OCI-LY7 (cell line): ENCODE data around the gene TRIM54. TPM values are rescaled to one million over a fixed set of nuclear protein-coding genes. Genes with fewer than 3 reads are reported as not detected.
A peak's percentile ranks its signal among the peaks of the same experiment; 100 is the strongest.

Experiments
- BruUV-seq: library from RNA; stranded (reverse); fragments of 400-500 nt; replicated peaks from 2 replicates; lab custom pipeline; 2021; lab: Mats Ljungman, UMichigan
- CTCF ChIA-PET: fragments of 300-600 bp; sonication (Branson Sonifier 250); formaldehyde crosslinking; loops from one replicate; lab custom pipeline; 2022; ENCODE audit warnings: antibody characterized with exemption; ENCODE audit not compliant: unreplicated experiment; lab: Charles Lee
- POLR2A ChIA-PET: fragments of 300-600 bp; sonication (Branson Sonifier 250); formaldehyde crosslinking; loops from one replicate; lab custom pipeline; 2022; ENCODE audit warnings: antibody characterized with exemption; lab: Charles Lee
- DNase-seq: peaks from one replicate; pipeline ENCODE4 v3.0.0-alpha.2; 2015; ENCODE audit warnings: low spot score
- H2AFZ ChIP-seq: fragments of 200-600 bp; sonication (generic), shearing (Covaris generic); 2 replicates; pipeline ENCODE4 v1.6.1; 2014; ENCODE audit warnings: mild to moderate bottlenecking, antibody characterized with exemption, low read length, moderate library complexity
- H3K27ac ChIP-seq: fragments of 200-600 bp; sonication (generic); 2 replicates; pipeline ENCODE4 v1.5.1; 2014; ENCODE audit warnings: mixed run types, low read depth, mild to moderate bottlenecking, moderate library complexity, low read length, inconsistent platforms; ENCODE audit not compliant: poor library complexity, severe bottlenecking
- H3K36me3 ChIP-seq: fragments of 200-600 bp; sonication (generic); 2 replicates; pipeline ENCODE4 v1.6.1; 2014; ENCODE audit warnings: mild to moderate bottlenecking, antibody characterized with exemption, low read length, moderate library complexity, mixed read lengths; ENCODE audit not compliant: insufficient read depth
- H3K4me1 ChIP-seq: fragments of 200-600 bp; sonication (generic); 2 replicates; pipeline ENCODE4 v1.5.1; 2014; ENCODE audit warnings: mild to moderate bottlenecking, low read length; ENCODE audit not compliant: insufficient read depth, poor library complexity, severe bottlenecking
- H3K4me2 ChIP-seq: fragments of 200-600 bp; sonication (generic); 2 replicates; pipeline ENCODE4 v1.6.1; 2014; ENCODE audit warnings: mild to moderate bottlenecking, low read length
- H3K4me3 ChIP-seq: fragments of 200-600 bp; sonication (generic); 2 replicates; pipeline ENCODE4 v1.5.1; 2014; ENCODE audit warnings: mild to moderate bottlenecking, low read depth, low read length; ENCODE audit not compliant: poor library complexity, severe bottlenecking
- H3K79me2 ChIP-seq: fragments of 200-600 bp; sonication (generic); 2 replicates; pipeline ENCODE4 v1.6.1; 2016; ENCODE audit warnings: low read depth, mild to moderate bottlenecking, low read length, moderate library complexity, mixed read lengths; ENCODE audit not compliant: insufficient read depth
- H3K9me2 ChIP-seq: fragments of 200-600 bp; sonication (generic); 2 replicates; pipeline ENCODE4 v1.6.1; 2016; ENCODE audit warnings: mild to moderate bottlenecking, low read length, mixed read lengths; ENCODE audit not compliant: insufficient read depth
- H3K9me3 ChIP-seq: fragments of 200-600 bp; sonication (generic); 2 replicates; pipeline ENCODE4 v1.6.1; 2014; ENCODE audit warnings: mild to moderate bottlenecking, mixed run types, low read length, mixed read lengths
- H4K20me1 ChIP-seq: fragments of 200-600 bp; sonication (generic); 2 replicates; pipeline ENCODE4 v1.6.1; 2014; ENCODE audit warnings: mild to moderate bottlenecking, antibody characterized with exemption, low read length, moderate library complexity, mixed read lengths; ENCODE audit not compliant: insufficient read depth
- EZH2phosphoT487 ChIP-seq: fragments of 200-600 bp; sonication (generic); IDR thresholded peaks from 2 replicates; pipeline ENCODE4 v1.6.1; 2018; ENCODE audit warnings: low read depth, borderline replicate concordance, mild to moderate bottlenecking, mixed run types, antibody characterized with exemption, low read length, moderate library complexity, mixed read lengths
- intact Hi-C: fragments of 100-400 bp; cut with micrococcal nuclease; formaldehyde crosslinking; loops from one replicate; pipeline ENCODE4 v1.10.0; 2022; ENCODE audit not compliant: unreplicated experiment
- total RNA-seq, 2 experiments: library from RNA; depleted of rRNA in 1 of 2; stranded (reverse); fragments of >200 nt in 1 of 2; shearing (Covaris generic) in 1 of 2; gene quantifications; 2 replicates each; pipeline ENCODE4 v1.2.3, GENCODE V29; 2014 to 2022
- TF ChIP-seq, protein P1 (sequence below): fragments of 200-600 bp; sonication (generic); conservative IDR thresholded peaks from 2 replicates; pipeline ENCODE4 v1.5.1; 2014; ENCODE audit warnings: mild to moderate bottlenecking, antibody characterized with exemption, low read length, moderate library complexity, mixed read lengths

Gene TRIM54
- total RNA-seq, 2 experiments from 2014 or later: 6.4 to 18.8 TPM

DNA sequence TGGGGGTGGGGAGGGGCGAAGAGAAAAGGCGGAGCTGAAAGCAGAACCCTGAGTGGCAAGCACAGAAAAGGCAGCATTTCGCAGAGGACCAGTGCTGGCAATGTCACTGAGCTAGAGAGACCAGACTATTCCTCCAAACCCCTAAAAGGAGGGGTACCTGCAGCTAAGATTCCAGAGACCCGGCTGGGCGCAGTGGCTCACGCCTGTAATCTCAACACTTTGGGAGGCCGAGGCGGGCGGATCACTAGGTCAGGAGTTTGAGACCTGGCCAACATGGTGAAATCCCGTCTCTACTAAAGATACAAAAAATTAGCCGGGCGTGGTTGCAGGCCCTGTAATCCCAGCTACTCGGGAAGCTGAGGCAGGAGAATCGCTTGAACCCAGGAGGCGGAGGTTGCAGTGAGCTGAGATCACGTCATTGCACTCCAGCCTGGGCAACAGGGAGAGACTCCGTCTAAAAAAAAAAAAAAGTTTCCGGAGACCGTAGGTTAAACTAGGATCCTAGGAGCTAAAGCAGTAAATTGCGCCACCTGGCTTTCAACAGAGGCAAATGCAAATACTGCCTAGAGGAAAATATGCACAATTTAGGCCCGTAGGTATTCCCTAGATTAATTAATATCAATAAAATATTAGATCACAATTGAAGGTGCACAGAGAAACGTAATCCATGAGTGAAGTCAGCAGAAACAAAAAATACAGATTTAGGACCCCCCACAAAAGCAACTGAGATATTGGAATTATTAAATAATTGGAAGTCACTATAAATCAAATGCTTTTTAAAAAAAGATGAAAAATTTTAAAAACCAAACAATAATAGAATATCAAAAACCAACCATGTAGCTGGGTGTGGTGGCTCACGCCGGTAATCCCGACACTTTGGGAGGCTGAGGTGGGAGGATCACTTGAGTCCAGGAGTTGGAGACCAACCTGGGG, 21.1 kb downstream of the TRIM54 start:
- Histone ChIP-seq H3K4me1 (peaks cover 14% of the 10 kb centered on the region), H3K4me2 (peak overlapping the region; percentile 81), H4K20me1 (no peaks in the 10 kb centered on the region), H3K27ac (peak overlapping the region; percentile 43), H2AFZ (peak overlapping the region; percentile 91), H3K36me3 (no peaks in the 10 kb centered on the region), H3K79me2 (no peaks in the 10 kb centered on the region), H3K4me3 (peak overlapping the region; percentile 61), H3K9me2 (no peaks in the 10 kb centered on the region), H3K9me3 (no peaks in the 10 kb centered on the region)
- POLR2A ChIA-PET: interaction anchor here (0.6 to 3.5 kb wide), 10 partner anchors 11 to 215 kb away, joined by 3 to 46 read pairs (median 4); no protein-coding TSS in a partner anchor
- DNase-seq: peak; percentile 90
- no peak for TF ChIP-seq EZH2phosphoT487
- TF ChIP-seq, protein P1, sequence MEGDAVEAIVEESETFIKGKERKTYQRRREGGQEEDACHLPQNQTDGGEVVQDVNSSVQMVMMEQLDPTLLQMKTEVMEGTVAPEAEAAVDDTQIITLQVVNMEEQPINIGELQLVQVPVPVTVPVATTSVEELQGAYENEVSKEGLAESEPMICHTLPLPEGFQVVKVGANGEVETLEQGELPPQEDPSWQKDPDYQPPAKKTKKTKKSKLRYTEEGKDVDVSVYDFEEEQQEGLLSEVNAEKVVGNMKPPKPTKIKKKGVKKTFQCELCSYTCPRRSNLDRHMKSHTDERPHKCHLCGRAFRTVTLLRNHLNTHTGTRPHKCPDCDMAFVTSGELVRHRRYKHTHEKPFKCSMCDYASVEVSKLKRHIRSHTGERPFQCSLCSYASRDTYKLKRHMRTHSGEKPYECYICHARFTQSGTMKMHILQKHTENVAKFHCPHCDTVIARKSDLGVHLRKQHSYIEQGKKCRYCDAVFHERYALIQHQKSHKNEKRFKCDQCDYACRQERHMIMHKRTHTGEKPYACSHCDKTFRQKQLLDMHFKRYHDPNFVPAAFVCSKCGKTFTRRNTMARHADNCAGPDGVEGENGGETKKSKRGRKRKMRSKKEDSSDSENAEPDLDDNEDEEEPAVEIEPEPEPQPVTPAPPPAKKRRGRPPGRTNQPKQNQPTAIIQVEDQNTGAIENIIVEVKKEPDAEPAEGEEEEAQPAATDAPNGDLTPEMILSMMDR: peak; percentile 92
- CTCF ChIA-PET: interaction anchor here (0.6 to 1.8 kb wide), 11 partner anchors 11 to 287 kb away, joined by 3 to 18 read pairs (median 3); partner anchors contain the start of genes KHK and SLC30A3
- no TSS peak for BruUV-seq
- intact Hi-C loops: loop anchor here (1.0 to 5.0 kb wide), 4 partner anchors 53 to 205 kb away; no protein-coding TSS in a partner anchor

DNA sequence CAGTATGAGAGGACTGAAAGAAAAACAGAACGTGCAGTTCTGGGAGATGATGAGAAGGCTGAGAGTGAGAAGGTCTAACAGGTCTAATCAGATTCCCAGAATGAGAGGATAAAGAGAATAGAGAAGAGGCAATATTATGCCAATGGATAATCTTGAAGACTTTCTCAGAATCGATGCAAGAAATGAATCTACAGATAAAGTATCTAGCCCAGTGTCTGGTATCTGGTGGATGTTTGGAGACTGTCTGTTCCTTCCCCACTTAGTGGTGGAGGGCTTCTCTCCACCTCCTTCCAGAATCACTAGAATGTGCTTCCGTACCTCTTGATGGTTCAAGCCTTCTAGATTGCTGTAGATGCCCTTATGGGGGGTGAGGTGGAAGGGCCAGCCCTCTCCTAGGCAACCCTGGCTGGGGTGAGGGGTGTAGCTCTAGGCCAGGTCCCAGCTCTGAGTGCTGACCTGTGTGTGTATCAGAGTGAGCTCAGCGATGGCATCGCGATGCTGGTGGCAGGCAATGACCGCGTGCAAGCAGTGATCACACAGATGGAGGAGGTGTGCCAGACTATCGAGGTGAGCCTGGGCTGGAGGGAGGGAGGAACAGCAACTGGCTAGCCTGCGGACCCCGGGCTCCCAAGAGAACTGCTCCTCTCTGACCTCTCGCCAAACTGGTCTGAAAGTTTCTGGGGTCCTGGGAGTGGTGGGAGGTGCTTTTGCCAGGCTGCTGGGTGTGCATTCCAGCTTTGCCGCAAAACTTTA, 22.4 kb downstream of the TRIM54 start:
- ChIA-PET POLR2A (interaction anchor here (0.8 kb wide), 1 partner anchor 19 kb away, joined by 4 read pairs; no protein-coding TSS in a partner anchor), CTCF (no interaction called here)
- no peak overlapping the region for H3K27ac ChIP-seq
- intact Hi-C loops: loop anchor here (5.0 kb wide), 1 partner anchor 192 kb away; no protein-coding TSS in a partner anchor
- DNase-seq: no peak
- H3K79me2 ChIP-seq: no peaks in the 10 kb centered on the region
- TF ChIP-seq, protein P1: no peak
- no peak for TF ChIP-seq EZH2phosphoT487
- H3K4me3 ChIP-seq: no peak overlapping the region
- no peak overlapping the region for H3K4me2 ChIP-seq
- H3K36me3 ChIP-seq: peaks cover 4% of the 10 kb centered on the region; the same call in 1 of the 2 replicates
- H3K9me3 ChIP-seq: no peaks in the 10 kb centered on the region
- no peak overlapping the region for H2AFZ ChIP-seq
- H3K9me2 ChIP-seq: no peaks in the 10 kb centered on the region
- H3K4me1 ChIP-seq: peaks cover 14% of the 10 kb centered on the region
- H4K20me1 ChIP-seq: no peaks in the 10 kb centered on the region
- no TSS peak for BruUV-seq
